Subcutaneous adipose tissue (tissue), 4 donors: Measurements from ENCODE around the gene LRIT1. TPM values are rescaled to one million over a fixed set of nuclear protein-coding genes. Genes with fewer than 3 reads are reported as not detected.

Source experiments
- total RNA-seq, 4 donors: library from RNA; depleted of rRNA; stranded (reverse); fragments of >200 nt; gene quantifications; one replicate each; pipeline ENCODE4 v1.1.0, GENCODE V29; 2016
- TF ChIP-seq, protein P1 (sequence below): fragments of 450-650 bp; IDR thresholded peaks from one replicate; pipeline ENCODE4 v1.5.1; 2016; ENCODE audit warnings: low read depth, mild to moderate bottlenecking, control low read depth, antibody characterized with exemption, moderate library complexity

The LRIT1 gene
- total RNA-seq, 4 donors from 2014 or later: not detected

DNA sequence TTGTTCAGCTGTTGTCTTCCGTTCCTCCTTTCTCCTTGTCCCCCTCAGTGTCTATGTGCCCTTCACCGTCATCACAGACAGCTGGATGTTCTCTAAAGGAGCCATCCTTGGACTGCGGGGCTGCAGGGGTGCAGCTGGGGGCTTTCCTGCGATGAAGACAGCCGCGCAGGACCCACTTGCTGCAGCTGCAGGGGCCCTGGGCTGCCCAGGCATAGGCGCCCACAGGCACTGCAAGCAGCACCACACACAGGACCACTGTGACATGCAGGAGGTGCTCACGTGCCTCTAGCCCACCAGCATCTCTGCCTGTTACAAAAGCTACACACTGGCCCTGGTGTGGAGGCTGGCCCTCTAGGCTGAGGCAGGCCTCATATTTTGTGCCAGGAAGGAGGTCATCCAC is 19.4 kb downstream of the LRIT1 start:
- TF ChIP-seq, protein P1, sequence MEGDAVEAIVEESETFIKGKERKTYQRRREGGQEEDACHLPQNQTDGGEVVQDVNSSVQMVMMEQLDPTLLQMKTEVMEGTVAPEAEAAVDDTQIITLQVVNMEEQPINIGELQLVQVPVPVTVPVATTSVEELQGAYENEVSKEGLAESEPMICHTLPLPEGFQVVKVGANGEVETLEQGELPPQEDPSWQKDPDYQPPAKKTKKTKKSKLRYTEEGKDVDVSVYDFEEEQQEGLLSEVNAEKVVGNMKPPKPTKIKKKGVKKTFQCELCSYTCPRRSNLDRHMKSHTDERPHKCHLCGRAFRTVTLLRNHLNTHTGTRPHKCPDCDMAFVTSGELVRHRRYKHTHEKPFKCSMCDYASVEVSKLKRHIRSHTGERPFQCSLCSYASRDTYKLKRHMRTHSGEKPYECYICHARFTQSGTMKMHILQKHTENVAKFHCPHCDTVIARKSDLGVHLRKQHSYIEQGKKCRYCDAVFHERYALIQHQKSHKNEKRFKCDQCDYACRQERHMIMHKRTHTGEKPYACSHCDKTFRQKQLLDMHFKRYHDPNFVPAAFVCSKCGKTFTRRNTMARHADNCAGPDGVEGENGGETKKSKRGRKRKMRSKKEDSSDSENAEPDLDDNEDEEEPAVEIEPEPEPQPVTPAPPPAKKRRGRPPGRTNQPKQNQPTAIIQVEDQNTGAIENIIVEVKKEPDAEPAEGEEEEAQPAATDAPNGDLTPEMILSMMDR: no peak

GRCh38 chr10:84217746-84218145 is 23.6 kb downstream of the LRIT1 start:
- TF ChIP-seq, protein P1: no peak

DNA sequence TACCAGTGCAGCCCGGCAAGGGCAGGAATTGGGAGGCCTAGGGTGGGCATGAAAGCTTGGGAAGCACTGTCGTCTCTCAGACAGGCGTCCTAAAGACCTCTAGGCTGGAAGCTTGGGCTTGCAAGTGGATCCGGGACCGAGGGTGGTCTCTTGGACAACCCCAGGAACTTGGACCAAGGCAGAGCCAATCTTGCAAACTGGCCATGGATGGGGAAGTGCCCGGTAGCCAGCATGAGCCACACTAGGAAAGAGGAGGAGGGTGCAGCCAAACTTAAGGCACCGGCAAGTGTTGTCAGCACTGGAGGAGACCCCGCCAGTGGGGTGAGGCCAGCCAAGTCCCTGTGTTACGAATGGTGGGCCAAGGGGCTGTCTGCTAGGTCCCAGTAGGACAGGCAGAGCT is 24.5 kb downstream of the LRIT1 start:
- TF ChIP-seq, protein P1: no peak

- TF ChIP-seq, protein P1: no peak
These were observed 26.6 kb downstream of the LRIT1 start for GRCh38 chr10:84214612-84215235.

DNA sequence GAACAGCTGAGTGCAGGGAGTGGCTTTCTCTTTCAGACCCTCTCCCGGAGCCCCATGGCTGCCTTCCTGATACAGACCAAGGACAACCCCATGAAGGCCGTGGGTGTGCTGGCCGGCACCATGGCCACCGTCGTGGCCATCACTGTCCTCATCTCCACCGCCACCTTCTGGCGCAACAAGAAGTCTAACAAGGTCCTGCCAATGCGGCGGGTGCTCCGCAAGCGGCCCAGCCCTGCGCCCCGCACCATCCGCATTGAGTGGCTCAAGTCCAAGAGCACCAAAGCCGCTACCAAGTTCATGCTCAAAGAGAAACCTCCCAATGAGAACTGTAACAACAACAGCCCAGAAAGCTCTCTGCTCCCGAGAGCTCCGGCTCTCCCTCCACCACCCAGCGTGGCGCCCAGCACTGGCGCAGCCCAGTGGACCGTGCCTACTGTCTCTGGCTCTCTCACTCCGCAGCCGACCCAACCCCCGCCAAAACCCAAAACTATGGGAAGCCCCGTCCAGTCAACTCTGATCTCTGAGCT is 27.2 kb downstream of the LRIT1 start:
- TF ChIP-seq, protein P1: no peak

DNA sequence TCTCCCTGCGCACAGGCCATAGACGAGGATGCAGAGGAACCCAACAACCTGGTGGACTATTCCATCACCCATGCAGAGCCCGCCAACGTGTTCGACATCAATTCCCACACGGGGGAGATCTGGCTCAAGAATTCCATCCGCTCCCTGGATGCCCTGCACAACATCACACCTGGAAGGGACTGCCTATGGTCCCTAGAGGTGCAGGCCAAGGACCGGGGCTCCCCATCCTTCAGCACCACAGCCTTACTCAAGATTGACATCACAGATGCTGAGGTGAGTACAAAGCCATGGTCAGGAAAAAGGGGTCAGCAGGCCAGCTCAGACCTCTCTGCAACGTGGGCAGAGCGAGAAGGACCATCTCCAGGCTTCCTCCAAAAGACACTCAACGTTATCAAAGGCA is 28.3 kb downstream of the LRIT1 start:
- TF ChIP-seq, protein P1: no peak

- TF ChIP-seq, protein P1: no peak
These were observed 29.3 kb downstream of the LRIT1 start for GRCh38 chr10:84212014-84212413.
